Measurements from ENCODE around the gene MAST4.

The MAST4 gene

DNA sequence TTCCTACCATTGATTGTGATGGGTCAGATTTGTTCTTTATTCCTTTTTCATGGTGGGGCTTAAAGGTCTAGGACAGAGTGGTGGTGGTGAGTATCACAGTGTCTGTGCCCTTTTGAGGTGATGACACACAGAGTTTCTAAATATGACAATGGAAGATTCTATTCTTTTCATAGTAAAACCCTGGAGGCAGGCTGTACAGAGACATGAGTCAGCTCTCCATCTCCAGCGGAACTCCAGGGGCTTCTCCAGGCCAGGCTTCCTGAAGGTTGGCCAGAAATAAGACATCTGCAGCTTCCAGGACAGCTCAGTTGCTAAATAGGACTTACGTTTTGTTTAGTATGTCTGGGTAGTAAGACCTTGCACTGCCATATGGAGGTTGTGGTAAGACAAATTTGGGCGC lies 370.9 kb downstream of the MAST4 start:
- TF ChIP-seq, protein P1, sequence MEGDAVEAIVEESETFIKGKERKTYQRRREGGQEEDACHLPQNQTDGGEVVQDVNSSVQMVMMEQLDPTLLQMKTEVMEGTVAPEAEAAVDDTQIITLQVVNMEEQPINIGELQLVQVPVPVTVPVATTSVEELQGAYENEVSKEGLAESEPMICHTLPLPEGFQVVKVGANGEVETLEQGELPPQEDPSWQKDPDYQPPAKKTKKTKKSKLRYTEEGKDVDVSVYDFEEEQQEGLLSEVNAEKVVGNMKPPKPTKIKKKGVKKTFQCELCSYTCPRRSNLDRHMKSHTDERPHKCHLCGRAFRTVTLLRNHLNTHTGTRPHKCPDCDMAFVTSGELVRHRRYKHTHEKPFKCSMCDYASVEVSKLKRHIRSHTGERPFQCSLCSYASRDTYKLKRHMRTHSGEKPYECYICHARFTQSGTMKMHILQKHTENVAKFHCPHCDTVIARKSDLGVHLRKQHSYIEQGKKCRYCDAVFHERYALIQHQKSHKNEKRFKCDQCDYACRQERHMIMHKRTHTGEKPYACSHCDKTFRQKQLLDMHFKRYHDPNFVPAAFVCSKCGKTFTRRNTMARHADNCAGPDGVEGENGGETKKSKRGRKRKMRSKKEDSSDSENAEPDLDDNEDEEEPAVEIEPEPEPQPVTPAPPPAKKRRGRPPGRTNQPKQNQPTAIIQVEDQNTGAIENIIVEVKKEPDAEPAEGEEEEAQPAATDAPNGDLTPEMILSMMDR (IDR thresholded peaks at IDR 0.05; ENCODE audit: borderline replicate concordance, control extremely low read depth, extremely low read depth, insufficient read depth, missing control alignments), result no peak
- DNase-seq (ENCODE audit: low spot score), result no peak
- in situ Hi-C loops (cut with MboI; ENCODE audit: low sequenced_read_pairs, unreplicated experiment), result no loop called here

DNA sequence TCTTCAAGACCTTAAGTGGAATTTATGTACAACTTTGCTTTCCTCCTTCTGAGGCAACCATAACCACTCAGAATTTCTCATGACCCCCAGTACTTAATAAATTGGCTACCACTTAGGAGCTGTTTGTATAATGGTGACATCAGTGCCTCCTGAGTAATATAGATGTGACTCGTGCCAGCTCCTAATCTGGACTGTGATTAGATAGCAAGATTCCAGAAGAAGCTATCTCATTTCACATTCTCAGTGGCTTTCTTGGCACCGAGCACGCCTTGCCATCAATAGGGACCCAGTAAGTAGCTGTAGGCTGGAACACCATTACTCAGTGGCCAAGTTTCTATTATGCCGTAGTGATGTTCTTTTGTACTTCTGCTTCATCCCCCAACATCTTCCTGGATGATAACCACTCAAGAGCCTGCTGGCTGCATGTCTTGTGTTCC lies 371.7 kb downstream of the MAST4 start:
- TF ChIP-seq, protein P1 (IDR thresholded peaks at IDR 0.05; ENCODE audit: borderline replicate concordance, control extremely low read depth, extremely low read depth, insufficient read depth, missing control alignments), result no peak
- in situ Hi-C loops (cut with MboI; ENCODE audit: low sequenced_read_pairs, unreplicated experiment), result no loop called here
- DNase-seq (ENCODE audit: low spot score), result no peak

DNA sequence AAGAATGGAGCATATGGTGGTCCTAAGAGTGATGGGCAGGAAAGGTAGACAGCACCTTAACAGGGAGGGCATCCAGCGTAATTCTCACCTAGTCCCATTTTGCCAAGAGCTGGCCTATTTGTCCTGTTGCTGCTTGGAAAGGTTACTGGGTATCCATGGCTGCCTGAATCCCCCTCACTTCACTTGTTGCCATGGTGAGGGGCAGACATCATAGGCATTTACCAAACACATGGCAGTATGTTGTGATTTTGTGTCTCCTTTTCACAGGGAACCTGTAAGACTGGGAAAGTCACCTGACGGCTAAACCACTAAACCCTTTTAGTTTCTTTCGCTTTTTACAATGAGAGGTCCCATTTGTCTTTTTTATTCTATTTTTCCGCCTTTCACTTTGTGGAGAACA lies 373.3 kb downstream of the MAST4 start:
- in situ Hi-C loops (cut with MboI; ENCODE audit: low sequenced_read_pairs, unreplicated experiment), result no loop called here
- no peak for DNase-seq (ENCODE audit: low spot score)
- TF ChIP-seq, protein P1 (IDR thresholded peaks at IDR 0.05; ENCODE audit: borderline replicate concordance, control extremely low read depth, extremely low read depth, insufficient read depth, missing control alignments), result no peak

DNA sequence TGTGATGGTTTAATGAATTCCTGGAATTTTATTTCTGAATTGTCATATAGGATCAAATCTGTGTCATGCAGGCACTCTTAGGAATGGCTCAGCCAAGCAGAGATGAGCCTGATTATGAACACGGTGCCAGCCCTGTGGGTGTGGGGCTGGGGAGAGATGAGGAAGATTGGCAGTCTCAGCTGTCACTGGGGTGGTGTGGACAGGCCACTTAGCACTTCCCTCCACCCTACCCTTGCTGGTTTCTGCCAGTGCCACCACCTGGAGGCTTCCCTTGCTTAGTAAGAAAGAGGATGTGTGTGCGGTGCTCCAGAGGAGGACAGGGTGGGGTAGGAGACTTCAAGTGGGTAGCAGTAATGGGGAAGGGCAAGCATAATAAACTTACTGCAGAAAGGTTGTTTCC lies 373.8 kb downstream of the MAST4 start:
- TF ChIP-seq, protein P1 (IDR thresholded peaks at IDR 0.05; ENCODE audit: borderline replicate concordance, control extremely low read depth, extremely low read depth, insufficient read depth, missing control alignments), result no peak
- in situ Hi-C loops (cut with MboI; ENCODE audit: low sequenced_read_pairs, unreplicated experiment), result no loop called here
- DNase-seq (ENCODE audit: low spot score), result no peak

DNA sequence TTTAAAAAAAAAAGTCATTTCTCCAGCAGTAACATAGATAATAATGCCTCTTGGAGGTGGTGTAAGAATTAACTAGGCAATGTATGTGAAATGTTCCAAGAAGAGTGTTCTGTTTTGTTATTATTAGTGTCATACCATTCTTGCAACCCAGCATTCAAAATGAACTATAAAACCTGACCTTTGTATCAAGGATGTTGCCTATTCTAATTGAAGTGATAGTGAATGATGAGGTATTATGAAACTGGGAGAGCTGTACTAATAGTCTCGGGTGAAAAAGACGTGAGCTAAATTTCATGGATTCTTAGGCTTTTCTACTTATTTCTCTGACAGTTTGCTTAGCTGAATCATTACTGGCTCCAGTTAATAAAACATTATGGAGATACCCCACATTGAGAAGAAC lies 375.8 kb downstream of the MAST4 start:
- no peak for DNase-seq (ENCODE audit: low spot score)
- TF ChIP-seq, protein P1 (IDR thresholded peaks at IDR 0.05; ENCODE audit: borderline replicate concordance, control extremely low read depth, extremely low read depth, insufficient read depth, missing control alignments), result no peak
- in situ Hi-C loops (cut with MboI; ENCODE audit: low sequenced_read_pairs, unreplicated experiment), result no loop called here

DNA sequence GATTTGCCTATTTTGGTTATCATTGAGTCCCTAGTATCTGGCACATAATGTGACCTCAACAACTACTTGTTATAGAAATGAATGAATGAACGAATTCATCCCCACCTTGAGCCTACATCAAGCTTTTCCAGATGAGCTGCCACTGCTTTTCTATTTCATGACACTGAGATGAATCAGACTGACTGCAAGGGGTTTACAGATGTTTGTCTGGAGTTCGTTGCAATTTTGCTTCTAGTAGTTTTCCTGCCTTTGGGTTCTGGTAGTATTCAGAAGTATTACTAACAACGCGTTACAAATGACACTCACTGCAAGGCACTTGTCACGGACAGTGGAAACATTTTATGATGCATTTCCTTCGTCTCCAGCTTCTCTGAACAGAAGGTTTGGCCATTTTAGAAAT lies 378.1 kb downstream of the MAST4 start:
- in situ Hi-C loops (cut with MboI; ENCODE audit: low sequenced_read_pairs, unreplicated experiment), result no loop called here
- no peak for DNase-seq (ENCODE audit: low spot score)
- TF ChIP-seq, protein P1 (IDR thresholded peaks at IDR 0.05; ENCODE audit: borderline replicate concordance, control extremely low read depth, extremely low read depth, insufficient read depth, missing control alignments), result no peak

DNA sequence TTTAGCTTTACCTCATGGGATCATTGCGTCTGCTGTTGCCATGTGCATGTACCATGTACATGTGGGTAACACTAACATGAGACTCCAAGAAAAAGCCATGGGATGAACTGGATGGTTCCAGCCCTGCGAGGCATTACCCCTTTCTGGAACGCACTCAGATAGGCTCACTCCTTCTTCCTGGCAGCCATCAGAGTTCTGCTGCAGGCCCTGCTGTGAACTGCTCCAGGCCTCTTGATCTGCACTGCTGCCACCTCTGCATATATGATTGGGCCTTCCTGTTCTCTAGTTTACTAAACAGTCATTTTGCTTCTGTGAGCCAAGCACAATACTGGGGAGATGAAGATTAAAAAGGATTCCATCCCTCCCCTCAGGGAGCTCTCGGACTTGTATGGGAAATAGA lies 379.9 kb downstream of the MAST4 start:
- DNase-seq (ENCODE audit: low spot score), result no peak
- TF ChIP-seq, protein P1 (IDR thresholded peaks at IDR 0.05; ENCODE audit: borderline replicate concordance, control extremely low read depth, extremely low read depth, insufficient read depth, missing control alignments), result no peak
- in situ Hi-C loops (cut with MboI; ENCODE audit: low sequenced_read_pairs, unreplicated experiment), result loop anchor here (25.0 kb wide), 1 partner anchor 236 kb away; no protein-coding TSS in a partner anchor

Measured in GM13976 (cell line).